ENCODE data around the gene TMEM129.
"Not testable (repeated sequence)": the region's sequence is repeated elsewhere in the genome, so short reads cannot be mapped to it uniquely, and the experiment has no call there.

Gene TMEM129

GRCh38 chr4:1701671-1702070, 19.5 kb downstream of the TMEM129 start:
- not testable (repeated sequence) for DNase-seq

DNA sequence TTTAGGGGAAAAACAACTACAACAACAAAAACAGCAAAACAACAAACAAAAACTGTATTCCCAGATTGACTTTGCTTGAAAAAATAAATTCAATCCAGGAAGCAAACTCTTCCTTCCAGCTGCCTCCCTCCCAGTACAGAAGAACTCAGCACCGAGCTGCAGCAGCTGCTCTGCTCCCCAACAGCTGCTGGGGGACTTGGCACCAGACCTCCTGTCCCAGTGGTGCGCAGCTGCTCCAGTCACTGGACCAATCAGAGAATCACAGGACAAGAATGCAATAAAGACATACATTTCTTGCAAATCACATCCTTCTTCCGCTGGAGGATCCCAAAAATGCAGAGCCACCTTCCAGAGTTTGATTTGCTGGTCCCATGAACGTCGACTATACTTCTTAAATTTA, 25.2 kb downstream of the TMEM129 start:
- peak in 4 of 51 donors; percentile 13 to 35 (median 18) for DNase-seq

- peak in 26 of 51 donors; percentile 5 to 64 (median 35) for DNase-seq
Measured at GRCh38 chr4:1693131-1693896, 27.8 kb downstream of the TMEM129 start.

DNA sequence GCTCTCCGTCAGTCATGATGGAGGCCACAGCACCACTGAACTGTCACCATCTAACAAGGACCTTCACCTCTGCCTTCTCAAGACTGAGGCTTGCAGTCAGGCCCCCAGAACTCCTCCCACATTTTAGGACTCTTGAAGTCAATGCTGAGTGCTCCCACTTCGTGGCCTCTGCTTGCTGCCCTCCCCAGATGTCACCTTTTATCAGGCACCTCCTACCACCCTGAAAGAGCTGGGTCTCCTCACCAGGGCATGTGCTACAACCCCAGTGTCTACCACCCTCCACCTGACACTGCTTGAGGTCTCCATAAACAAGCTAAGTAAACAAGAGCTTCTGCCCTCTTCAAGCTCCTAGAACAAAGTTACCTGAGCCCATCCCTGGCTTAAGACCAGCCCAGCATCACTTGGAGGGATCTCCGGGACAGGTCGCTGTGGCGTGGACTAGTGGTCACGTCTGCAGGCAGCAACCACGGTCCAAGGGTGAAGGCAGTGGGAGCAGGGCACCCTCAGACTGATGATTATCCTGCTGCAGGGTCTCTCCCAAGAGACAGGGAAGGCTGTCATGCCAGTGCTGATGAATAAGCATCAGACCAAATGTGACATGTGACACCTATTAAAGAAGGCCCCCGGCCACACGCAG, 29.3 kb downstream of the TMEM129 start:
- no peak for DNase-seq

DNA sequence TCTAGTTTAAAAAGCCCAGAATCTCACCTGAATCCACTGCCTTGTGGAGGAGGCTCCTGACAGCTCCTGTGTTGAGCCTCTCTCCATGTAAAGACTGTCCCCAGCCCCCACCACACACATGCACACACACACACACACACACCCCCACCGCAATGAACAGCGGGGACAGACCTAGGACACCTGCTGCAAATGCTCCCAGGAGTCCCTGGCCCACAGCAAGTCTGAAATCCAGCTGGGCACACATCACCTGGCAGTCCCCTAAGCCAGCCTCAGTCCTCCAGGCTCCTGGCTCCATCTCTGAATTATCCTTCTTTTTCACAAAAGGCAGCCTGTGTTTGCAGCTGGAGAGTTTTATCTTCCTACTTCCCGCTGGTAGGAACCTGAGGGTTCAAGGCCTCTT, 30.4 kb downstream of the TMEM129 start:
- no peak for DNase-seq

DNA sequence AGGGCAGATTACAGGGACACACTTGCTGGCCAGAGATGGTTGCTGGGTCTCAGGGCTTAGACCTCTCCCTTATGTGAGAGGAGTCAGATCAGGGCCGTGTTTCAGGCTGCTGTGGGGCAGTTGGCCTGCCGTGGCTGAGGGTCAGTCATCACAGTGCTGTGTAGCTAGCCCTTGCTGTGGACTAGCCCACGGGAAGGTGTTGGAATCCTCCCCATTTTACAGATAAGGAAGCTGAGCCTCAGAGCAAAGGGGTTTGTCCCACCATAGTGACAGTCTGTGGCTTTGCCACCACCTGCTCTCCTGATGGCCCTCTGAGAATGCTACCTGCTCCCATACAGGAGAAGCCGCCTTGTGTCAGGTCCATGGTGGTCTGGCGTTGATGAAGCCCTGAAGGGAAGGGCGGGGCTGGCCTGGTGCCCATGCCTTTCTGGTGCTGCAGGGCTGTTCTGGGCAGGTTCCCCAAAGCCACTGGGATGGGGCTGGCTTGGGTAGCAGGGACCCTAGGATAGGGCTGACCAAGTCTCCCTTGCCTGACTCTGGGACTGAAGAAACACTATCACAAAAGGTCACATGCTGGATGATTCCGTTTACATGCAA, 34.6 kb downstream of the TMEM129 start:
- DNase-seq = no peak

DNA sequence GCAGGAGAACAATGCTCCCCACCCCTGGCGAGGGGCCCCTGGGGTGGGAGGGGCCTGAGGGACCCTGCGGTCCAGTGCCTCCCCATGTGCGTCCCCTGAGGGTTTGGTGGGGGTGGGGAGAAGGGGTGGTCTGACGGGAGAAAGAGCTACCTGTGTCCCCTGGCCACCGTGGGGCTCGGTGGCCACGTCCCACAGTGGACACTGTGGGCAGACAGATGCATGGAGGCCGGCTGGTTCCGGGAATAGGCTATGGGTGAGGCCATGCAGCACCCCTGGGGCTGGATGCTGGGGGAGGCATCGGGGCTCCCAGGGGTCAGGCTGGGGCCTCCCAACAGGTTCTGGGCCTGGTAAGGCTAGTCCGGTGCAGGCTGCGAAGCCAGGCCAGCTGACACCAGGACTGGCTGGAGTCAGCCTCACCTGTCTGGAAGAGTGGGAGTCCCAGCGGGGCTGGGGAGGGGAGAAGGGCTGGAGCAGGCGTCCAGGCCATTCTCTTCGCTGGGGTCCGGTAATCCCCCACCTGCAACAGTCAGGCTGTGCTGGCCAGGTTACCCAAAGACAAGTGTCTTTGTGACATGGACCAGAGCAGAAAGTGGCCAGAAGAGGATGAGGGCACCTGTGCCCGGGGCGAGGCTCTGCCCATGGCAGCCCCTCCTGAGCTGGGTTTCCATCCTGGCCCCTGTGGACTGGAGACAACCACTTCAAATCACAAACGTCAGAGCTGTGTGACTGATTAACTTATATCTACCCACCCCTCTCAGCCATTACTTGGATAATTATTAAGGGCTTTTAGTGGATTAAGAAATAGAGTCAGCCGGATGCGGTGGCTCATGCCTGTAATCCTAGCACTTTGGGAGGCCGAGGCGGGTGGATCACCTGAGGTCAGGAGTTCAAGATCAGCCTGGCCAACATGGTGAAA, 35.6 kb downstream of the TMEM129 start:
- DNase-seq = no peak

- DNase-seq = peak in 6 of 51 donors; percentile 67 to 81 (median 72)
Measured at GRCh38 chr4:1684506-1685234, 36.5 kb downstream of the TMEM129 start.

DNA sequence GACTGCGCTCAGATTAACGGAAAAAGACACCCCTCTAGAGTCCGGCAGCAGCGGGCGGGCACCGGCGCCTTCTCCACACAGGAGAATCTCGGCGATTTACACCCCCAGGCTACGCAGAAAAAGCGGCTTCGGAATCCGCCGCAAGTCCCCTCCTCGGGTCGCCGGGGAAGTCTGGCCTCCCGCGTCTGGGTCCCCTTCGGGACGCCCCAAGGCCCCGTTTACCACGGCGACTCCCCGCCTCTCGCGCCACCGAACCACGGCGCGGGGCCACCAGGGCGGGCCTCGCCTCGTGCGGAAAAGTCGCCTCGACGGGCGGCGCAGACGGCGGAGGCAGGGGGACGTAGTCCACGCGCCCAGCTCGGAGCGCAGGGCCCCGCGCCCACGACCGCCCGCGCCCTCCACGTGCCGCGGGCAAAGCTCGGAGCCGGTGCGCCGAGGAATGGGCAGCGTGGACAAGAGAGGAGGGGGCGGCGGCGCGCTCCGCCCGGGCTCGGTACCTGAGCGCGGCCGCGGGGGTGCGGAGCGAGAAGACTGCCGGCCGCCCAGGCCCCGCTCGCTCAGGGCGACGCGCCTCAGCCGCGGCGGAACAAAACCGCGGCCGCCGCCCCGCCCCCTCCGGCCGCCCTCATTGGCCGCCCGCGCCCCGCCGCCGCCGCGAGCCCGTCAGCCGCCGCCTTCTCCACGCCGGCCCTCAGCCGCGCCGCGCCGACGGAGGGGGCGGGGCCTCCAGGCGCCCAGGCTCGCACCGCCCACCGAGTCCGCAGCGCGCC, 37.2 kb downstream of the TMEM129 start, which contains the start of gene FAM53A:
Gene FAM53A (minus strand): TSS at position 578 of the 770 bp plus-strand sequence. CDS start 15,572 bp downstream, outside the sequence.
- DNase-seq = peak in 42 of 51 donors; percentile 36 to 92 (median 78)

DNA sequence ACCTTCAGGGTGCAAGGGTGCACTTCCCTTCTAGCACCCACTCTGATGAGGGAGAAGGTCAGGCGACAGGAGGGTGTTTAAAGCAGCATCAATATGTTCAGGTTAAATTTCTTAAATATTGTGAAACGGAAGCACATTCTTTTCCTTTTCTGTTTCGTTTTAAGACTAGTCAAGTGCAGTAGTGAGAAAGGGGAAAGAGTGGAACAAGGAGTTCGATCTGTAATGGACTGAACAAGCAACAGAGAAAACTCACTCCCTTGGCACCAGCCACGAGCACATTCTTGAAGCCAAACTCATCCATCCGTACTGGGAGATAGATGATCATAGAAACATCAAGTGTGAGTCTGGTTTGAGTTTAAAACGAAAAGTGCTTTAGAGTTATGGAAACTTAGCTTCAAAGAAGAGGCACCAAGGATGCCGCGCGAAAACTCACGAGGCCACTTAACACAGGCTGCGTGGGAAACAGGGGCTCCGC, 37.8 kb downstream of the TMEM129 start:
- peak in 6 of 51 donors; percentile 11 to 44 (median 24) for DNase-seq

DNA sequence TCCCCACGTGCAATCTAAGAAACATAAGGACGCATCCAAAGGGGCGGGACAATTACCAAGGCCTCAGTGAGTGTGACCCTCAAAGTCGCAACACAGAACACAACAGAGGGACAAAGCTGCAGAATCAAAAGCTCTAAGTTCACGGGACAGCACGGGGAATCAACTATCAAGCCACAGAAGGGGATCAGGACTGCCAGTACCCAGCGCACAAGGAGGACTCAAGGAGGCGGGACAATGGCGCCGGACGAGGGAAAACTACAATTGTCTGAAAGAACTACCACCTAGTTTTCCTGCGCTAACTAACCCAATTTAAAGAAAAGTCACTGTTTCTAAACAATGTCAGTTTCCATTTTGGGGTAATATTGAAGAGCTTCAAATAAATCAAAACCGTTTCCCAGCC, 38.3 kb downstream of the TMEM129 start:
- DNase-seq = no peak

DNA sequence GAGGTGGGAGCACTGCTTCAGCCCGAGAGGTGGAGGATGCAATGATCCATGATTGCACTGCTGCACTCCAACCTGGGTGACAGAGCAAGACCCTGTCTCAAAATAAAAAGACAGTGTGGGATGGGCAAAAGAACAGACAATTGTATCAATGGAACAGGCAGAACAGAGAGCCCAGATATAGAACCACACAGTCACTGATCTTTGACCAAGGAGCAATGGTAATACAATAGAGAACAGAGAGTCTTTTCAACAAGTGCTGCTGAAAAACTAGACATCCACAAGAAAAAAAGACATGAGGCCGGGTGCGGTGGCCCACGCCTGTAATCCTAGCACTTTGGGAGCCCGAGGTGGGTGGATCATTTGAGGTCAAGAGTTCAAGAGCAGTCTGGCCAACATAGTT, 42.9 kb downstream of the TMEM129 start:
- DNase-seq = no peak

DNA sequence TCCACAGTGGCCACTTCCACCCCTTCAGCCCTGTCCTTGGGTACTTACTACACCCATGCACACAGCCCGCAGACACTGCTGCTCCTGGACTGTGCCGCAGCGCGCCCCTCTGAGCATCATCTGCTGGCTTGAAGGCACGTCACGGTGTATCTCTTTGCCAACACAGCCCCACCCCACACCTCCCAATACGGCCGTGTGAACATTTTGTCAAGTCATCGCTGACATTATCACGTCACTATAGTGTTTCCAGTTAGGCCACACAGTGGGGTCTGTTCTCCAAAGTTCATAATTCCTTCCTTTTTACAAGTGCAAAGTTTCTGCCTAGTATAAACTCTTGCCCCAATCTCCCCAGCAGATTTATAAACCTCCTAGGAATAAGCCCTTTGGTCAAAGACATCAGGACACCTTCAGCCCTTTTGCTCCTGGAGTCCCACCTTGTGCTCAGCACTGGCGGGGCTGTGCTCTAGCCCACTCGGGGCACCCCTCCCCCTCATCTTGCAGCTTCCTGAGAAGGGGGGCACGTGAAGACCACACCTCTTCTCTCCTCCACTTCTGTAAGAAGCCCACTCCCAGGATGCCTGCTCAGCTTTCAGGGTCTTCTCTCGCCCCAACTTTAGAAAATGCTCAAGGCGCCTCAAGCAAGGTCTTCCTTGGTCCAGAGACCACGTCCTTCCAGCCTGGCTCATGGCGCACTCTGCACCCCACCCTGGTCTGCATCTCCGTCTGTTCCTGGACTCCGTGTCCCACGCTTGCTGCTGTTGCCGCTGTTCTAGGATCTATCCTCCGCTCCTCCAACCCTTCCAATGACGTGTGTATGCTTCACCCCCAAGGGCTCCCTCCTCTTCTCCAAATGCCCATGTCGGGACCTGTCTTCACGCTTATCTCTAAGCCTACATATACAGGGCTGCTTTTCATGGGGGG, 44.3 kb downstream of the TMEM129 start:
- no peak for DNase-seq

DNA sequence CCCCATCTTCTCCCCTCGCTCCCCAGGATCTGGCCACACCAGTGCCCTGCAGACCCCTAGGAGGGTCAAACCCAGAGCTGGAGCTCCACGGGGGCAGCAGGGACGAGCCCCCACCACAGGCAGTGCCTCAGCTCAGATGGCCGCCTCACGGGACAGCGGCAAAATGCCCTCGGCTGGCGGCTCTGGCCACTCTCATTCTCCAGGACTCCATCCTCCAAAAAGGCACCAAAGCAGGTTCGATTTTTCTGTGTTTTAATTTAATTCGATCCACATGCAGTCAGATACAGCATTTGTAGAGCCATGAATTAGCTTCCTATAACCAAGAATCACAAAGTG, 45.4 kb downstream of the TMEM129 start:
- no peak for DNase-seq

GRCh38 chr4:1675136-1675801, 45.9 kb downstream of the TMEM129 start:
- no peak for DNase-seq

- peak in 17 of 51 donors; percentile 10 to 68 (median 41) for DNase-seq
Measured at GRCh38 chr4:1674682-1675081, 46.4 kb downstream of the TMEM129 start.

DNA sequence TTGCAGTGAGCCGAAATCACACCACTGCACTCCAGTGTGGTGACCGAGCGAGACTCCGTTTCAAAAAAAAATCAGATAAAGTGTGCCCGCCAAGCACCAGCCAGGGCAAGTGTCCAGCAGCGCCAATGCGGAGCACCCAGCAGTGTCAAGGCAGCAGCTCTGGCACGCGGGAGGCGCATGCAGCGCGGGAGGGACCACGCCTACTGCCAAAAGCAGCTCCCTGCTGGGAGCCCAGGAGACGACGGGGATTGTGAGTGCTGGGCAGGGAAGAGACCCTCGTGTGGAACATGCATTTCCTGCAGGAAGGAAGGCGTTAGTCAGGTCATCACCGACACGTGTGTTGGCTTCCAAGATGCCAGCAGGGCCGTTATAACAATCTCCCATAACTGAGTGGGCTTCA, 47.5 kb downstream of the TMEM129 start:
- no peak for DNase-seq

- not testable (repeated sequence) for DNase-seq
Measured at GRCh38 chr4:1671011-1671410, 50.1 kb downstream of the TMEM129 start.
